Keratinocyte (primary cell): Measurements from ENCODE around the gene ZPR1. TPM values are rescaled to one million over a fixed set of nuclear protein-coding genes. Genes with fewer than 3 reads are reported as not detected.

Source experiments
- DNase-seq: peaks from one replicate; pipeline ENCODE4 v3.0.0-alpha.2; 2011; ENCODE audit warnings: low read depth, missing footprints, low spot score
- FAIRE-seq: peaks from 2 replicates; lab custom pipeline; 2011; peaks lifted over from hg19 to GRCh38; lab: Jason Lieb, UNC
- H2AFZ ChIP-seq: 2 replicates; pipeline ENCODE4 v1.6.0; 2012; ENCODE audit warnings: low read length, control low read depth, inconsistent platforms; ENCODE audit not compliant: control insufficient read depth
- H3K27ac ChIP-seq: 2 replicates; pipeline ENCODE4 v1.5.1; 2011; ENCODE audit warnings: low read length; ENCODE audit not compliant: control insufficient read depth, insufficient read depth
- H3K27me3 ChIP-seq: 3 replicates; pipeline ENCODE4 v1.6.0; 2011; ENCODE audit warnings: low read length; ENCODE audit not compliant: control insufficient read depth, insufficient read depth; ENCODE audit errors: extremely low read depth
- H3K36me3 ChIP-seq, 2 experiments: 2 replicates in 1 of 2; 3 replicates in 1 of 2; pipeline ENCODE4 v1.5.1; 2011; ENCODE audit warnings: low read length in 2 of 2, mild to moderate bottlenecking in 1 of 2; ENCODE audit not compliant: control insufficient read depth in 2 of 2, insufficient read depth in 2 of 2; ENCODE audit errors: extremely low read depth in 1 of 2
- H3K4me1 ChIP-seq: 3 replicates; pipeline ENCODE4 v1.5.1; 2011; ENCODE audit warnings: low read length; ENCODE audit not compliant: control insufficient read depth, insufficient read depth; ENCODE audit errors: extremely low read depth
- H3K4me2 ChIP-seq: 3 replicates; pipeline ENCODE4 v1.6.0; 2011; ENCODE audit warnings: low read depth, low read length; ENCODE audit not compliant: control insufficient read depth, insufficient read depth; ENCODE audit errors: extremely low read depth
- H3K4me3 ChIP-seq, 3 experiments: fragments of 200-600 bp in 1 of 3; sonication (generic) in 1 of 3; 2 replicates in 2 of 3; 3 replicates in 1 of 3; pipeline ENCODE4 v1.5.1; 2011 to 2016; ENCODE audit warnings: low read length in 3 of 3, mild to moderate bottlenecking in 3 of 3, control low read depth in 2 of 3, inconsistent platforms in 1 of 3, low read depth in 1 of 3, mixed read lengths in 1 of 3, mixed run types in 1 of 3, moderate library complexity in 1 of 3; ENCODE audit not compliant: control insufficient read depth in 2 of 3, insufficient read depth in 2 of 3; ENCODE audit errors: extremely low read depth in 1 of 3
- H3K79me2 ChIP-seq: 2 replicates; pipeline ENCODE4 v1.6.0; 2012; ENCODE audit warnings: low read length; ENCODE audit not compliant: control insufficient read depth, insufficient read depth
- H3K9ac ChIP-seq: 3 replicates; pipeline ENCODE4 v1.6.0; 2011; ENCODE audit warnings: low read length; ENCODE audit not compliant: control insufficient read depth, insufficient read depth; ENCODE audit errors: extremely low read depth
- H3K9me1 ChIP-seq: 3 replicates; pipeline ENCODE4 v1.6.0; 2011; ENCODE audit warnings: low read length; ENCODE audit not compliant: control insufficient read depth, insufficient read depth; ENCODE audit errors: extremely low read depth
- H3K9me3 ChIP-seq: 2 replicates; pipeline ENCODE4 v1.5.1; 2012; ENCODE audit warnings: low read depth, low read length; ENCODE audit not compliant: control insufficient read depth
- H4K20me1 ChIP-seq: 3 replicates; pipeline ENCODE4 v1.6.0; 2011; ENCODE audit warnings: low read length; ENCODE audit not compliant: control insufficient read depth, insufficient read depth; ENCODE audit errors: extremely low read depth
- CTCF ChIP-seq, 3 experiments: IDR thresholded peaks in 1 of 3; conservative IDR thresholded peaks in 1 of 3; optimal IDR thresholded peaks in 1 of 3; 2 replicates in 2 of 3; 3 replicates in 1 of 3; pipeline versions ENCODE3 to v1.5.1; 2011; ENCODE audit warnings: low read length in 3 of 3, mild to moderate bottlenecking in 3 of 3, moderate library complexity in 2 of 3, control low read depth in 1 of 3, inconsistent platforms in 1 of 3; ENCODE audit not compliant: insufficient read depth in 2 of 3; ENCODE audit errors: extremely low read depth in 1 of 3
- EZH2 ChIP-seq: IDR thresholded peaks from one replicate; pipeline ENCODE4 v1.6.1; 2012; ENCODE audit warnings: inconsistent platforms, mild to moderate bottlenecking, low read length, moderate library complexity
- dilution Hi-C: fragments of 300-500 bp; cut with MboI; formaldehyde crosslinking; loops from one replicate; pipeline ENCODE4 v1.7.0; 2020; ENCODE audit warnings: low sequenced_read_pairs; ENCODE audit not compliant: extremely low pct_ligation_motif_present
- polyA plus RNA-seq, 5 experiments: library from polyadenylated mRNA; depleted of rRNA in 3 of 5; stranded (reverse) in 3 of 5; stranded (forward) in 1 of 5; unstranded in 1 of 5; fragments of >200 nt; gene quantifications; 1 replicate in 1 of 5; 2 replicates in 3 of 5; 3 replicates in 1 of 5; pipeline versions ENCODE4 v1.2.1 to v1.2.3, GENCODE V29; 2011 to 2012; ENCODE audit warnings: missing spikeins in 2 of 5, low read depth in 1 of 5, low replicate concordance in 1 of 5

Gene ZPR1
- polyA plus RNA-seq, 1 donor (not counting 4 experiments of a cell fraction or from before 2014, with no cell fraction given), result 71.1 TPM

- dilution Hi-C loops, result no loop called here
- FAIRE-seq, result no peak
Observed at GRCh38 chr11:116733969-116734508, 53.8 kb downstream of the ZPR1 start.

GRCh38 chr11:116733043-116733755 lies 54.6 kb downstream of the ZPR1 start:
- Histone ChIP-seq H3K4me2 (no peak overlapping the region), H3K4me3 (no peak overlapping the region), H3K36me3 (no peaks in the 10 kb centered on the region), H3K27me3 (peaks cover 23% of the 10 kb centered on the region), H3K9me3 (no peaks in the 10 kb centered on the region), H3K79me2 (no peaks in the 10 kb centered on the region), H2AFZ (no peak overlapping the region), H3K4me1 (no peaks in the 10 kb centered on the region), H3K9me1 (no peaks in the 10 kb centered on the region), H4K20me1 (no peaks in the 10 kb centered on the region), H3K27ac (no peak overlapping the region), H3K9ac (no peak overlapping the region)
- DNase-seq (no peak), FAIRE-seq (no peak)
- dilution Hi-C loops, result no loop called here
- TF ChIP-seq CTCF (optimal IDR thresholded peaks at IDR 0.05 in 1 of 3, IDR thresholded peaks at IDR 0.05 in 1 of 3, conservative IDR thresholded peaks at IDR 0.05 in 1 of 3; ENCODE audit: extremely low read depth in 1 of 3, insufficient read depth in 2 of 3, low read length in 3 of 3) (no peak), EZH2 (no peak)

More at GRCh38 chr11:116733969-116734508, 53.8 kb downstream of the ZPR1 start:
- TF ChIP-seq EZH2 (no peak), CTCF (optimal IDR thresholded peaks at IDR 0.05 in 1 of 3, IDR thresholded peaks at IDR 0.05 in 1 of 3, conservative IDR thresholded peaks at IDR 0.05 in 1 of 3; ENCODE audit: extremely low read depth in 1 of 3, insufficient read depth in 2 of 3, low read length in 3 of 3) (no peak)
- Histone ChIP-seq H3K79me2 (no peaks in the 10 kb centered on the region), H3K27ac (no peak overlapping the region), H3K9me3 (no peaks in the 10 kb centered on the region), H3K4me3 (no peak overlapping the region), H4K20me1 (no peaks in the 10 kb centered on the region), H3K9ac (no peak overlapping the region), H3K36me3 (no peaks in the 10 kb centered on the region), H3K9me1 (no peaks in the 10 kb centered on the region), H3K27me3 (peaks cover 23% of the 10 kb centered on the region), H2AFZ (no peak overlapping the region), H3K4me2 (no peak overlapping the region), H3K4me1 (no peaks in the 10 kb centered on the region)
- no peak for DNase-seq
